ENCODE measurements around the gene FTCD.

DNA sequence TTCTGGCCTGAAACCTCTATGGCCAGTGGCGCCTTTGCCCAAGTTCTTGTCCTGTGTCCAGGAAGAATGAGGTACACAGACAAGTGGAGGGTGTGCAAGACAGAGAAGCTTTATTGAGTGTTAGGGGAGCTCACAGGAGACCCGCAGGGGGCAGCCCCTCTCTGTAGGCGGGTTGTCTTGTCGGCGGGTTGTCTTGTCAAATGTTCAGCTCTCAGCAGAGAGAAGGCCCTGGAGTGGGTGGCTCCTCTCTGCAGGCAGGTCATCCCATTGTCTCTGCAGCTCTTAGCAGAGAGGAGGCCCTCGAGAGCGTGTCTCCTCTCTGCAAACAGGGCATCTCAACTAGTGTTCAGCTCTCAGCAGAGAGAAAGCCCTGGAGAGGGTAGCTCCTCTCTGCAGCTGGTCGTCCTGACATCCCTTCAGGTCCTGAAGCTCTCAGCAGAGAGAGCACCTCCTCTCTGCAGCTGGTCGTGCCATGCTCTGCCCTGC lies 46.5 kb downstream of the FTCD start:
- TF ChIP-seq, protein P1, sequence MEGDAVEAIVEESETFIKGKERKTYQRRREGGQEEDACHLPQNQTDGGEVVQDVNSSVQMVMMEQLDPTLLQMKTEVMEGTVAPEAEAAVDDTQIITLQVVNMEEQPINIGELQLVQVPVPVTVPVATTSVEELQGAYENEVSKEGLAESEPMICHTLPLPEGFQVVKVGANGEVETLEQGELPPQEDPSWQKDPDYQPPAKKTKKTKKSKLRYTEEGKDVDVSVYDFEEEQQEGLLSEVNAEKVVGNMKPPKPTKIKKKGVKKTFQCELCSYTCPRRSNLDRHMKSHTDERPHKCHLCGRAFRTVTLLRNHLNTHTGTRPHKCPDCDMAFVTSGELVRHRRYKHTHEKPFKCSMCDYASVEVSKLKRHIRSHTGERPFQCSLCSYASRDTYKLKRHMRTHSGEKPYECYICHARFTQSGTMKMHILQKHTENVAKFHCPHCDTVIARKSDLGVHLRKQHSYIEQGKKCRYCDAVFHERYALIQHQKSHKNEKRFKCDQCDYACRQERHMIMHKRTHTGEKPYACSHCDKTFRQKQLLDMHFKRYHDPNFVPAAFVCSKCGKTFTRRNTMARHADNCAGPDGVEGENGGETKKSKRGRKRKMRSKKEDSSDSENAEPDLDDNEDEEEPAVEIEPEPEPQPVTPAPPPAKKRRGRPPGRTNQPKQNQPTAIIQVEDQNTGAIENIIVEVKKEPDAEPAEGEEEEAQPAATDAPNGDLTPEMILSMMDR (IDR thresholded peaks at IDR 0.05; ENCODE audit: extremely low read depth in 1 of 2, insufficient read depth in 1 of 2, low read depth in 1 of 2, low read length in 2 of 2), result no peak
- TF ChIP-seq POLR2A (IDR thresholded peaks at IDR 0.05; ENCODE audit: low read depth, low read length), result no peak
- no peak for TF ChIP-seq JUN (IDR thresholded peaks at IDR 0.05; ENCODE audit: borderline replicate concordance, insufficient read depth, insufficient read length, low read depth)
- TF ChIP-seq EZH2 (IDR thresholded peaks at IDR 0.05; ENCODE audit: borderline replicate concordance, low read depth, low read length, severe bottlenecking), result no peak
- no peak for TF ChIP-seq POLR2AphosphoS5 (IDR thresholded peaks at IDR 0.05; ENCODE audit: insufficient read depth, low read depth, low read length)

Data from endothelial cell of umbilical vein (primary cell).